ENCODE measurements around the gene TCF4.

DNA sequence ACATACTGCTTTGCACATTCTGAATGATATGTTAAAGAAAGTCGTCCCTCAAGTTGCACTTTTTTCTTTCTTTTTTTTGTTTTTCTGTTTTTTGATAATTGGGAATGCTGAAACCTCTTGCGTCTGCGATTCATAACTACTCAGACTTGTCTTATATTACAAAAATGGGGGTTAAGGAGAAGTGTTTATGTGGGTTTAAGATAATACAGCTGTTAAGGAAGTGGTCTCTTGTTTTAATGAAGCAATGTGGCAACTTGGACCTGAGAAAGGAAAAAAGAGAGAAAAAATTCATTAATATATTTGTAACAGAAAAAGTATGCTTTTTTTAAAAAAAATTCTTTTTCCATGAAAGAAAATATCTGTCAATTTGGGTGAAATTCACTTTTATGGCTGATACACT lies 360.2 kb downstream of the TCF4 start:
- TF ChIP-seq, protein P1, sequence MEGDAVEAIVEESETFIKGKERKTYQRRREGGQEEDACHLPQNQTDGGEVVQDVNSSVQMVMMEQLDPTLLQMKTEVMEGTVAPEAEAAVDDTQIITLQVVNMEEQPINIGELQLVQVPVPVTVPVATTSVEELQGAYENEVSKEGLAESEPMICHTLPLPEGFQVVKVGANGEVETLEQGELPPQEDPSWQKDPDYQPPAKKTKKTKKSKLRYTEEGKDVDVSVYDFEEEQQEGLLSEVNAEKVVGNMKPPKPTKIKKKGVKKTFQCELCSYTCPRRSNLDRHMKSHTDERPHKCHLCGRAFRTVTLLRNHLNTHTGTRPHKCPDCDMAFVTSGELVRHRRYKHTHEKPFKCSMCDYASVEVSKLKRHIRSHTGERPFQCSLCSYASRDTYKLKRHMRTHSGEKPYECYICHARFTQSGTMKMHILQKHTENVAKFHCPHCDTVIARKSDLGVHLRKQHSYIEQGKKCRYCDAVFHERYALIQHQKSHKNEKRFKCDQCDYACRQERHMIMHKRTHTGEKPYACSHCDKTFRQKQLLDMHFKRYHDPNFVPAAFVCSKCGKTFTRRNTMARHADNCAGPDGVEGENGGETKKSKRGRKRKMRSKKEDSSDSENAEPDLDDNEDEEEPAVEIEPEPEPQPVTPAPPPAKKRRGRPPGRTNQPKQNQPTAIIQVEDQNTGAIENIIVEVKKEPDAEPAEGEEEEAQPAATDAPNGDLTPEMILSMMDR (conservative IDR thresholded peaks at IDR 0.05; ENCODE audit: low read length) = no peak
- TF ChIP-seq EZH2phosphoT487 (IDR thresholded peaks at IDR 0.05; ENCODE audit: borderline replicate concordance) = no peak

Data from Loucy (cell line).